ENCODE results near the gene PTP4A1. TPM values are rescaled to one million over a fixed set of nuclear protein-coding genes. Genes with fewer than 3 reads are reported as not detected.

The PTP4A1 gene
- total and polyA plus RNA-seq, 2 experiments from 2014 or later = 213 to 264 TPM

- no peaks in the 10 kb centered on the region for H3K36me3 ChIP-seq (replicated peaks; ENCODE audit: insufficient read depth, low read depth)
- H3K9me2 ChIP-seq (replicated peaks; ENCODE audit: insufficient read depth) = no peaks in the 10 kb centered on the region
- H3K4me1 ChIP-seq (ENCODE audit: insufficient read depth) = no peaks in the 10 kb centered on the region
- 89% methylated on average over 1 of the region's 1 CpG for WGBS (ENCODE audit: low lambda C conversion rate, missing lambda C conversion rate)
- no peak overlapping the region for H3K4me2 ChIP-seq
- DNase-seq (ENCODE audit: low spot score) = no peak
- no peaks in the 10 kb centered on the region for H4K20me1 ChIP-seq (ENCODE audit: insufficient read depth, poor library complexity, severe bottlenecking)
- H2AFZ ChIP-seq = no peak overlapping the region
- no peaks in the 10 kb centered on the region for H3K79me2 ChIP-seq
- H3K27me3 ChIP-seq = no peaks in the 10 kb centered on the region
- H3K9me3 ChIP-seq (ENCODE audit: low read depth) = no peaks in the 10 kb centered on the region
- no peak overlapping the region for H3K27ac ChIP-seq
- TF ChIP-seq EZH2phosphoT487 (IDR thresholded peaks at IDR 0.05; ENCODE audit: low read depth, severe bottlenecking, unreplicated experiment) (no peak), CTCF (IDR thresholded peaks at IDR 0.05; ENCODE audit: poor library complexity) (no peak), EZH2 (IDR thresholded peaks at IDR 0.05; ENCODE audit: borderline replicate concordance) (no peak)
- H3K4me3 ChIP-seq = no peak overlapping the region
Measured at GRCh38 chr6:63609231-63609630, 37.0 kb downstream of the PTP4A1 start.

- H3K4me1 ChIP-seq (ENCODE audit: insufficient read depth) = no peaks in the 10 kb centered on the region
- 72% methylated on average over 1 of the region's 1 CpG for WGBS (ENCODE audit: low lambda C conversion rate, missing lambda C conversion rate)
- H2AFZ ChIP-seq = no peak overlapping the region
- DNase-seq (ENCODE audit: low spot score) = no peak
- H3K4me2 ChIP-seq = no peak overlapping the region
- H3K9me3 ChIP-seq (ENCODE audit: low read depth) = no peaks in the 10 kb centered on the region
- no peaks in the 10 kb centered on the region for H4K20me1 ChIP-seq (ENCODE audit: insufficient read depth, poor library complexity, severe bottlenecking)
- H3K36me3 ChIP-seq (replicated peaks; ENCODE audit: insufficient read depth, low read depth) = no peaks in the 10 kb centered on the region
- no peaks in the 10 kb centered on the region for H3K79me2 ChIP-seq
- H3K27ac ChIP-seq = no peak overlapping the region
- H3K9me2 ChIP-seq (replicated peaks; ENCODE audit: insufficient read depth) = no peaks in the 10 kb centered on the region
- no peaks in the 10 kb centered on the region for H3K27me3 ChIP-seq
- TF ChIP-seq CTCF (IDR thresholded peaks at IDR 0.05; ENCODE audit: poor library complexity) (no peak), EZH2phosphoT487 (IDR thresholded peaks at IDR 0.05; ENCODE audit: low read depth, severe bottlenecking, unreplicated experiment) (no peak)
- H3K4me3 ChIP-seq = no peak overlapping the region
Measured at GRCh38 chr6:63610944-63611343, 38.7 kb downstream of the PTP4A1 start.

- Histone ChIP-seq H3K4me3 (no peak overlapping the region), H3K4me2 (no peak overlapping the region), H3K27ac (no peak overlapping the region), H3K9me2 (replicated peaks; ENCODE audit: insufficient read depth) (no peaks in the 10 kb centered on the region), H3K4me1 (ENCODE audit: insufficient read depth) (no peaks in the 10 kb centered on the region), H2AFZ (no peak overlapping the region), H3K9me3 (ENCODE audit: low read depth) (no peaks in the 10 kb centered on the region), H4K20me1 (ENCODE audit: insufficient read depth, poor library complexity, severe bottlenecking) (no peaks in the 10 kb centered on the region), H3K36me3 (replicated peaks; ENCODE audit: insufficient read depth, low read depth) (no peaks in the 10 kb centered on the region), H3K79me2 (no peaks in the 10 kb centered on the region), H3K27me3 (no peaks in the 10 kb centered on the region)
- TF ChIP-seq EZH2phosphoT487 (IDR thresholded peaks at IDR 0.05; ENCODE audit: low read depth, severe bottlenecking, unreplicated experiment) = no peak
- TF ChIP-seq CTCF (IDR thresholded peaks at IDR 0.05; ENCODE audit: poor library complexity) = no peak
- TF ChIP-seq EZH2 (IDR thresholded peaks at IDR 0.05; ENCODE audit: borderline replicate concordance) = no peak
- DNase-seq (ENCODE audit: low spot score) = no peak
- 91% methylated on average over 1 of the region's 1 CpG for WGBS (ENCODE audit: low lambda C conversion rate, missing lambda C conversion rate)
Measured at GRCh38 chr6:63611560-63611959, 39.3 kb downstream of the PTP4A1 start.

GRCh38 chr6:63615590-63615989 is 43.3 kb downstream of the PTP4A1 start:
- no peaks in the 10 kb centered on the region for H3K9me3 ChIP-seq (ENCODE audit: low read depth)
- no peaks in the 10 kb centered on the region for H3K27me3 ChIP-seq
- H3K4me1 ChIP-seq (ENCODE audit: insufficient read depth) = no peaks in the 10 kb centered on the region
- H3K4me2 ChIP-seq = no peak overlapping the region
- H4K20me1 ChIP-seq (ENCODE audit: insufficient read depth, poor library complexity, severe bottlenecking) = no peaks in the 10 kb centered on the region
- no peak overlapping the region for H3K4me3 ChIP-seq
- no peak for TF ChIP-seq EZH2phosphoT487 (IDR thresholded peaks at IDR 0.05; ENCODE audit: low read depth, severe bottlenecking, unreplicated experiment)
- no peak for TF ChIP-seq CTCF (IDR thresholded peaks at IDR 0.05; ENCODE audit: poor library complexity)
- no peak for TF ChIP-seq EZH2 (IDR thresholded peaks at IDR 0.05; ENCODE audit: borderline replicate concordance)
- DNase-seq (ENCODE audit: low spot score) = no peak
- H3K27ac ChIP-seq = no peak overlapping the region
- H2AFZ ChIP-seq = no peak overlapping the region
- WGBS (ENCODE audit: low lambda C conversion rate, missing lambda C conversion rate) = 97% methylated on average over 1 of the region's 1 CpG
- no peaks in the 10 kb centered on the region for H3K9me2 ChIP-seq (replicated peaks; ENCODE audit: insufficient read depth)
- no peaks in the 10 kb centered on the region for H3K36me3 ChIP-seq (replicated peaks; ENCODE audit: insufficient read depth, low read depth)
- no peaks in the 10 kb centered on the region for H3K79me2 ChIP-seq

Data from hepatocyte (in vitro differentiated cells).